ENCODE data around the gene MAPK1. TPM values are rescaled to one million over a fixed set of nuclear protein-coding genes. Genes with fewer than 3 reads are reported as not detected.
"Not testable (repeated sequence)": the region's sequence is repeated elsewhere in the genome, so short reads cannot be mapped to it uniquely, and the experiment has no call there.

Gene MAPK1
- polyA plus RNA-seq (ENCODE audit: insufficient read depth in 1 of 5, insufficient read length in 5 of 5, low replicate concordance in 1 of 5) = 100 to 1,000 TPM in 3 of 5 donors, 10 to 100 TPM in 2; 86.8 to 113 (median 105) TPM
- long read RNA-seq, donor 1, full-length matches to known transcripts = 33 of 57 reads
- long read RNA-seq, donor 1, partial matches to known transcripts = 24 of 57 reads
- long read RNA-seq, donor 1, other reads (novel, unspliced or antisense) = 0 of 57 reads
- long read RNA-seq, donor 2, full-length matches to known transcripts = 17 of 17 reads
- long read RNA-seq, donor 2, partial matches to known transcripts = 0 of 17 reads
- long read RNA-seq, donor 2, other reads (novel, unspliced or antisense) = 0 of 17 reads
- long read RNA-seq, donor 3, full-length matches to known transcripts = 15 of 30 reads
- long read RNA-seq, donor 3, partial matches to known transcripts = 15 of 30 reads
- long read RNA-seq, donor 3, other reads (novel, unspliced or antisense) = 0 of 30 reads
- long read RNA-seq, donor 4, full-length matches to known transcripts = 10 of 23 reads
- long read RNA-seq, donor 4, partial matches to known transcripts = 13 of 23 reads
- long read RNA-seq, donor 4, other reads (novel, unspliced or antisense) = 0 of 23 reads
- long read RNA-seq, donor 5, full-length matches to known transcripts = 29 of 52 reads
- long read RNA-seq, donor 5, partial matches to known transcripts = 23 of 52 reads
- long read RNA-seq, donor 5, other reads (novel, unspliced or antisense) = 0 of 52 reads
- long read RNA-seq, donor 6, full-length matches to known transcripts = 29 of 35 reads
- long read RNA-seq, donor 6, partial matches to known transcripts = 6 of 35 reads
- long read RNA-seq, donor 6, other reads (novel, unspliced or antisense) = 0 of 35 reads
- long read RNA-seq, donor 7, full-length matches to known transcripts = 18 of 18 reads
- long read RNA-seq, donor 7, partial matches to known transcripts = 0 of 18 reads
- long read RNA-seq, donor 7, other reads (novel, unspliced or antisense) = 0 of 18 reads
- long read RNA-seq, donor 8, full-length matches to known transcripts = 7 of 7 reads
- long read RNA-seq, donor 8, partial matches to known transcripts = 0 of 7 reads
- long read RNA-seq, donor 8, other reads (novel, unspliced or antisense) = 0 of 7 reads

- peak; percentile 90 to 91 for DNase-seq
Observed at GRCh38 chr22:21867528-21868266, at the start of gene MAPK1. TSS of gene MAPK1 (minus strand) at chr22:21867645. CDS start at chr22:21867440, 205 bp downstream.

GRCh38 chr22:21916309-21916918, 49.0 kb upstream of the MAPK1 start:
- DNase-seq = no peak

- DNase-seq = no peak
Observed at GRCh38 chr22:21915624-21916308, 48.3 kb upstream of the MAPK1 start.

- not testable (repeated sequence) for DNase-seq
Observed at GRCh38 chr22:21914033-21914642, 46.7 kb upstream of the MAPK1 start.

- not testable (repeated sequence) for DNase-seq
Observed at GRCh38 chr22:21910367-21910766, 42.9 kb upstream of the MAPK1 start.

GRCh38 chr22:21909871-21910270, 42.4 kb upstream of the MAPK1 start:
- DNase-seq = no peak

GRCh38 chr22:21907638-21908522, 40.4 kb upstream of the MAPK1 start:
- no peak for DNase-seq

GRCh38 chr22:21905234-21905633, 37.8 kb upstream of the MAPK1 start:
- DNase-seq = not testable (repeated sequence)

GRCh38 chr22:21904250-21904789, 36.9 kb upstream of the MAPK1 start:
- DNase-seq = no peak

- no peak for DNase-seq
Observed at GRCh38 chr22:21903283-21903682, 35.8 kb upstream of the MAPK1 start.

- DNase-seq = no peak
Observed at GRCh38 chr22:21902296-21903087, 35.0 kb upstream of the MAPK1 start.

GRCh38 chr22:21898354-21898896, 31.0 kb upstream of the MAPK1 start:
- DNase-seq = no peak

- no peak for DNase-seq
Observed at GRCh38 chr22:21896951-21897513, 29.6 kb upstream of the MAPK1 start.

- DNase-seq = not testable (repeated sequence)
Observed at GRCh38 chr22:21896275-21896674, 28.8 kb upstream of the MAPK1 start.

GRCh38 chr22:21894799-21895198, 27.4 kb upstream of the MAPK1 start:
- DNase-seq = no peak

- no peak for DNase-seq
Observed at GRCh38 chr22:21889251-21889990, 22.0 kb upstream of the MAPK1 start.

Measured in right lung (tissue), 10 donors.